ENCODE measurements around the gene GLDN.

DNA sequence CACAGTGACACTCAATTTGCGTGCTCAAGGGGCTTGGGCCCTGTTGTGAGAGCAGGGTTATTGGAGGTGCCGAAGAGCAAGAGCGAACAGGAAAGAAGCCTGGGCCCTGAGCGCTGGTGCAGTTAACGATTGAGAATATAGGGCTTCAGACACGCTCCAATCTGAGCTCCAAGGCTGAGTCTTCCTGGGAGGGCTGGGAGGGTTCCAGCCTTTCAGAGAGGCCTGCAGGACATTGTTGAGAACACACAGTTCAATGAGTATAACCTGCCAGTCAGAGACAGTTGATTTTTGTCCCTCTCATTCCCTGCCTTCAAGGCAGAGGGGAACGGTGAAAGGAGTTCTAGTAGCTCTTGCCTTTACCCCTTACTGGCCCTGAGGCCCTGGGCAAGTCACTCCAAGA is 47.3 kb downstream of the GLDN start:
- TF ChIP-seq EZH2 (optimal IDR thresholded peaks at IDR 0.05; ENCODE audit: low read depth, low read length) (no peak), EZH2phosphoT487 (IDR thresholded peaks at IDR 0.05; ENCODE audit: low read length) (no peak)
- TF ChIP-seq, protein P1, sequence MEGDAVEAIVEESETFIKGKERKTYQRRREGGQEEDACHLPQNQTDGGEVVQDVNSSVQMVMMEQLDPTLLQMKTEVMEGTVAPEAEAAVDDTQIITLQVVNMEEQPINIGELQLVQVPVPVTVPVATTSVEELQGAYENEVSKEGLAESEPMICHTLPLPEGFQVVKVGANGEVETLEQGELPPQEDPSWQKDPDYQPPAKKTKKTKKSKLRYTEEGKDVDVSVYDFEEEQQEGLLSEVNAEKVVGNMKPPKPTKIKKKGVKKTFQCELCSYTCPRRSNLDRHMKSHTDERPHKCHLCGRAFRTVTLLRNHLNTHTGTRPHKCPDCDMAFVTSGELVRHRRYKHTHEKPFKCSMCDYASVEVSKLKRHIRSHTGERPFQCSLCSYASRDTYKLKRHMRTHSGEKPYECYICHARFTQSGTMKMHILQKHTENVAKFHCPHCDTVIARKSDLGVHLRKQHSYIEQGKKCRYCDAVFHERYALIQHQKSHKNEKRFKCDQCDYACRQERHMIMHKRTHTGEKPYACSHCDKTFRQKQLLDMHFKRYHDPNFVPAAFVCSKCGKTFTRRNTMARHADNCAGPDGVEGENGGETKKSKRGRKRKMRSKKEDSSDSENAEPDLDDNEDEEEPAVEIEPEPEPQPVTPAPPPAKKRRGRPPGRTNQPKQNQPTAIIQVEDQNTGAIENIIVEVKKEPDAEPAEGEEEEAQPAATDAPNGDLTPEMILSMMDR (IDR thresholded peaks at IDR 0.05; ENCODE audit: low read length) = no peak
